Right atrium auricular region (tissue), 2 donors: ENCODE measurements around the gene IFI27L1. TPM values are rescaled to one million over a fixed set of nuclear protein-coding genes. Genes with fewer than 3 reads are reported as not detected.
A peak's percentile ranks its signal among the peaks of the same experiment; 100 is the strongest.

ENCODE experiments used
- DNase-seq: peaks from one replicate; pipeline ENCODE4 v3.0.0-alpha.2; 2019; ENCODE audit warnings: low spot score
- H3K27ac ChIP-seq, 2 donors: fragments of 200-600 bp; sonication (generic); 1 replicate in 1 of 2; 2 replicates in 1 of 2; pipeline ENCODE4 v1.5.1; 2016 to 2019
- H3K27me3 ChIP-seq, 2 donors: fragments of 200-600 bp; sonication (generic); one replicate each; pipeline versions ENCODE4 v1.5.1 to v1.6.0; 2017 to 2019
- H3K36me3 ChIP-seq: fragments of 200-600 bp; sonication (generic); one replicate; pipeline ENCODE4 v1.5.1; 2016
- H3K4me1 ChIP-seq, 2 donors: fragments of 200-600 bp; sonication (generic); one replicate each; pipeline versions ENCODE4 v1.5.1 to v1.6.0; 2017 to 2019
- H3K4me3 ChIP-seq, 2 donors: fragments of 200-600 bp; sonication (generic); 1 replicate in 1 of 2; 2 replicates in 1 of 2; pipeline ENCODE4 v1.5.1; 2017 to 2019; ENCODE audit warnings: mild to moderate bottlenecking in 1 of 2, moderate library complexity in 1 of 2
- H3K9me3 ChIP-seq, 2 donors: fragments of 200-600 bp; sonication (generic); one replicate each; pipeline ENCODE4 v1.5.1; 2019
- total RNA-seq, 2 donors: library from RNA; depleted of rRNA; stranded (reverse); fragments of >200 nt; gene quantifications; one replicate each; pipeline ENCODE4 v1.1.0, GENCODE V29; 2016
- TF ChIP-seq, protein P1 (sequence below), 2 donors: fragments of 200-600 bp; sonication (generic); IDR thresholded peaks; one replicate each; pipeline ENCODE4 v1.5.1; 2019; ENCODE audit warnings: antibody characterized with exemption in 2 of 2

IFI27L1 gene
- total RNA-seq, 2 donors from 2014 or later: 13.8 to 21.1 TPM

GRCh38 chr14:94123868-94124267 is 42.8 kb downstream of the IFI27L1 start:
- H3K27ac ChIP-seq: no peak overlapping the region
- peaks cover 0 to 15% of the 10 kb centered on the region in 2 donors for H3K9me3 ChIP-seq
- TF ChIP-seq, protein P1, sequence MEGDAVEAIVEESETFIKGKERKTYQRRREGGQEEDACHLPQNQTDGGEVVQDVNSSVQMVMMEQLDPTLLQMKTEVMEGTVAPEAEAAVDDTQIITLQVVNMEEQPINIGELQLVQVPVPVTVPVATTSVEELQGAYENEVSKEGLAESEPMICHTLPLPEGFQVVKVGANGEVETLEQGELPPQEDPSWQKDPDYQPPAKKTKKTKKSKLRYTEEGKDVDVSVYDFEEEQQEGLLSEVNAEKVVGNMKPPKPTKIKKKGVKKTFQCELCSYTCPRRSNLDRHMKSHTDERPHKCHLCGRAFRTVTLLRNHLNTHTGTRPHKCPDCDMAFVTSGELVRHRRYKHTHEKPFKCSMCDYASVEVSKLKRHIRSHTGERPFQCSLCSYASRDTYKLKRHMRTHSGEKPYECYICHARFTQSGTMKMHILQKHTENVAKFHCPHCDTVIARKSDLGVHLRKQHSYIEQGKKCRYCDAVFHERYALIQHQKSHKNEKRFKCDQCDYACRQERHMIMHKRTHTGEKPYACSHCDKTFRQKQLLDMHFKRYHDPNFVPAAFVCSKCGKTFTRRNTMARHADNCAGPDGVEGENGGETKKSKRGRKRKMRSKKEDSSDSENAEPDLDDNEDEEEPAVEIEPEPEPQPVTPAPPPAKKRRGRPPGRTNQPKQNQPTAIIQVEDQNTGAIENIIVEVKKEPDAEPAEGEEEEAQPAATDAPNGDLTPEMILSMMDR (IDR thresholded peaks at IDR 0.05): no peak
- DNase-seq: peak; percentile 49
- no peaks in the 10 kb centered on the region for H3K36me3 ChIP-seq
- H3K27me3 ChIP-seq: no peaks in the 10 kb centered on the region
- no peak overlapping the region for H3K4me3 ChIP-seq
- H3K4me1 ChIP-seq: peaks cover 0 to 4% of the 10 kb centered on the region in 2 donors

DNA sequence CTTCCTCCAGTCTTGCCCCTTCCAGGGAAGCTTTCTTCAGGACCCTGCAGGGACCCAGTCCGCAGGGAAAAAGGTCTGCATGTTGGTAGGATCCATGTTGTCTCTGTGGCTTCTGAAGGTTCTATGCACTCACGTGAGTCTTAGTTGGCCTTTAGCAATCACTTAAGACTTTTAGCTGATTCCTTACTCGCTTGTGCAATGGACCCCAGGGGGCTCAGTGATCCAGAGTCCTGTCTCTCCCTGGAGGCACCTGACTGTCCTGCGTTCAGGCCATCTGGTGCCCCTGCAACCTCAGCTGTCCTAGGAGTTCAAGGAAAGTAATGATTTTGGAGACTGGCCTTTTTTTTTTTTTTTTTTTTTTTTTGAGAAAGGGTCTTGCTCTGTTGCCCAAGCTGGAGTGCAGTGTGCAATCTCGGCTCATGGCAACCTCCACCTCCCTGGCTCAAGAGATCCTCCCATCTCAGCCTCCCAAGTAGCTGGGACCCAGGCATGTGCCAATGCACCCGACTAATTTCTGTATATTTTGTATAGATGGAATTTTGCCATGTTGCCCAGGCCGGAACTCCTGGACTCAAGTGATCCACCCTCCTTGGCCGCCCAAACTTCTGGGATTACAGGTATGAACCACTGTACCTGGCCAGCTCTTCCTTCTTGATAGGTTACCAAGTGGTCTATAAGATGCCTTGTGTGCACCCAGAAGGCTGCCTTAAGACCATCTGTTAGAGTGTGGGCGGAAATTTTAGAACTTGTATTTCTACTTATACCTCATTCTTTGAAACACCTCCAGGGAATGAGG is 43.7 kb downstream of the IFI27L1 start:
- Histone ChIP-seq H3K27me3 (no peaks in the 10 kb centered on the region), H3K27ac (no peak overlapping the region), H3K4me3 (no peak overlapping the region), H3K4me1 (peaks cover 0 to 8% of the 10 kb centered on the region in 2 donors), H3K9me3 (peaks cover 0 to 8% of the 10 kb centered on the region in 2 donors), H3K36me3 (no peaks in the 10 kb centered on the region)
- TF ChIP-seq, protein P1 (IDR thresholded peaks at IDR 0.05): no peak
- DNase-seq: peak; percentile 51

DNA sequence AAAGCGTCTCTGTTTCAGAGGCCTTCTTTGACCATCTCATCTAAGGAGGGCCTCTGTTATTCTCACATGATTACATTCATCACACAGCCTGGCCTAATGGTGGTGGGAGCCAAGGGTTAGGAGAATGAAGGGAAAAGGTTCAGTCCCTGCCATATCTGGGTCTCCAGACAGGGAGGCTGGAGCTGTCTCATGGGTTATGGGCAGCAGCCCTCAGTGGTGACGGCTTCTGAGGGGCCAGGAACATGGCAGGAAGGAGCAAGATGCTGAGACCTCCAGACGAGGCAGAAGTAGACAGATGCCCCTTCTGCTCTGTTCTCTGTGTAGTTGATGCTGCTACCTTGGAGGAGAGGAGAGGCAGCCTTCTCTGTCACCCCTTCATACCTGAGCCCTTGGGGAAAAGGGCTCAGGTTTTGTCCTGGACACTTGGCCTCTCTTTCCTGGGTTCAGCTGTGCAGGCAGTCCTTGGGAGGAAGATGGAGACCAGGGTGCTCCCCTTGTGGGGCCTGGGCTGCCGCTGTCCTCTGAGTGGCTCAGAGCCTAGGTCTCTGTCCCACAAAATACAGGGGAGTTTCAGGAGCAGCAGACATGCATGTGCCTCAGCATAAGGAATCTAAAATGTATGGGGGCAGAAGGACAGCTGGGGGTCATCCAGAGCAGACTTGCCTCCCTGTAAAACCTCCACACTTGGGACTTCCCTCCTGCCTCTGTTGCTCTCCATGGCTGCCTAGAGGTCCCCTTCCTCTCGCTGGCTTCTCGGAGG is 44.7 kb downstream of the IFI27L1 start:
- Histone ChIP-seq H3K4me3 (no peak overlapping the region), H3K36me3 (no peaks in the 10 kb centered on the region), H3K27me3 (no peaks in the 10 kb centered on the region), H3K4me1 (peaks cover 0 to 15% of the 10 kb centered on the region in 2 donors), H3K27ac (no peak overlapping the region), H3K9me3 (no peaks in the 10 kb centered on the region)
- peak; percentile 36 for DNase-seq
- TF ChIP-seq, protein P1 (IDR thresholded peaks at IDR 0.05): no peak

- Histone ChIP-seq H3K27ac (no peak overlapping the region), H3K4me3 (no peak overlapping the region), H3K4me1 (peaks cover 0 to 15% of the 10 kb centered on the region in 2 donors), H3K9me3 (no peaks in the 10 kb centered on the region), H3K27me3 (no peaks in the 10 kb centered on the region), H3K36me3 (no peaks in the 10 kb centered on the region)
- TF ChIP-seq, protein P1 (IDR thresholded peaks at IDR 0.05): no peak
- DNase-seq: no peak
These were observed 45.2 kb downstream of the IFI27L1 start for GRCh38 chr14:94126419-94126677.

DNA sequence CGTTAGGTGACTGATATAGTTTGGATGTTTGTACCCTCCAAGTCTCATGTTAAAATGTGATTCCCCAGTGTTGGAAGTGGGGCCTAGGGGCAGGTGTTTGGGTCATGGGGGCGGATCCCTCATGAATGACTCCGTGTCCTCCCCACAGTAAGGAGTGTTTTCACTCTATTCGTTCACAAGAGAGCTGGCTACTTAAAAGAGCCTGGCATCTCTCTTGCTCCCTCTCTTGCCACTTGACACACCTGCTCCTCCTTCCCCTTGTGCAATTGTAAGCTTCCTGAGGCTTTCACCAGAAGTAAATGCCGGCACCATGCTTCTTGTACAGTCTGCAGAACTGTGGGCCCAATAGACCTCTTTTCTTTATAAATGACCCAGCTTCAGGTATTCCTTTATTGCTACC is 45.7 kb downstream of the IFI27L1 start:
- Histone ChIP-seq H3K27me3 (no peaks in the 10 kb centered on the region), H3K4me3 (no peak overlapping the region), H3K4me1 (peaks cover 0 to 15% of the 10 kb centered on the region in 2 donors), H3K27ac (no peak overlapping the region), H3K36me3 (no peaks in the 10 kb centered on the region), H3K9me3 (no peaks in the 10 kb centered on the region)
- TF ChIP-seq, protein P1 (IDR thresholded peaks at IDR 0.05): no peak
- peak; percentile 5 for DNase-seq
